IPS-20b (cell line): ENCODE results near the gene HOXB5.

Source experiments
- H3K27ac ChIP-seq: one replicate; pipeline ENCODE4 v1.5.1; 2013; ENCODE audit warnings: low read length
- H3K27me3 ChIP-seq: 2 replicates; pipeline ENCODE4 v1.6.1; 2013; ENCODE audit warnings: mild to moderate bottlenecking, low read length, inconsistent platforms; ENCODE audit not compliant: insufficient read depth
- H3K36me3 ChIP-seq: 2 replicates; pipeline ENCODE4 v1.6.1; 2013; ENCODE audit warnings: low read depth, mild to moderate bottlenecking, inconsistent platforms, low read length, moderate library complexity; ENCODE audit not compliant: insufficient read depth
- H3K4me1 ChIP-seq: 2 replicates; pipeline ENCODE4 v1.6.1; 2013; ENCODE audit warnings: mild to moderate bottlenecking, control low read depth, inconsistent platforms, low read length, moderate library complexity; ENCODE audit not compliant: insufficient read depth
- H3K4me3 ChIP-seq: 2 replicates; pipeline ENCODE4 v1.5.1; 2013; ENCODE audit warnings: mild to moderate bottlenecking, low read length, inconsistent platforms
- H3K9ac ChIP-seq: 2 replicates; pipeline ENCODE4 v1.6.1; 2013; ENCODE audit warnings: low read depth, mild to moderate bottlenecking, inconsistent platforms, low read length, moderate library complexity
- H3K9me3 ChIP-seq: 2 replicates; pipeline ENCODE4 v1.6.1; 2013; ENCODE audit warnings: mild to moderate bottlenecking, low read depth, low read length, inconsistent platforms; ENCODE audit not compliant: insufficient read depth

The HOXB5 gene

GRCh38 chr17:48548523-48549280 lies 44.9 kb downstream of the HOXB5 start:
- Histone ChIP-seq H3K27me3 (peaks cover 100% of the 10 kb centered on the region), H3K4me1 (peaks cover 18% of the 10 kb centered on the region), H3K27ac (no peak overlapping the region), H3K4me3 (0 out of 2 replicates have a peak overlapping the region, but pooled peaks have one; percentile 11), H3K9ac (no peak overlapping the region), H3K9me3 (peaks cover 5% of the 10 kb centered on the region; the same call in 1 of the 2 replicates), H3K36me3 (no peaks in the 10 kb centered on the region)

- Histone ChIP-seq H3K27me3 (peaks cover 100% of the 10 kb centered on the region), H3K4me3 (no peak overlapping the region; the same call in 1 of the 2 replicates), H3K9me3 (peaks cover 3% of the 10 kb centered on the region; the same call in 1 of the 2 replicates), H3K4me1 (peaks cover 18% of the 10 kb centered on the region), H3K36me3 (no peaks in the 10 kb centered on the region), H3K27ac (no peak overlapping the region), H3K9ac (no peak overlapping the region)
These were observed 45.6 kb downstream of the HOXB5 start for GRCh38 chr17:48547808-48548522.

DNA sequence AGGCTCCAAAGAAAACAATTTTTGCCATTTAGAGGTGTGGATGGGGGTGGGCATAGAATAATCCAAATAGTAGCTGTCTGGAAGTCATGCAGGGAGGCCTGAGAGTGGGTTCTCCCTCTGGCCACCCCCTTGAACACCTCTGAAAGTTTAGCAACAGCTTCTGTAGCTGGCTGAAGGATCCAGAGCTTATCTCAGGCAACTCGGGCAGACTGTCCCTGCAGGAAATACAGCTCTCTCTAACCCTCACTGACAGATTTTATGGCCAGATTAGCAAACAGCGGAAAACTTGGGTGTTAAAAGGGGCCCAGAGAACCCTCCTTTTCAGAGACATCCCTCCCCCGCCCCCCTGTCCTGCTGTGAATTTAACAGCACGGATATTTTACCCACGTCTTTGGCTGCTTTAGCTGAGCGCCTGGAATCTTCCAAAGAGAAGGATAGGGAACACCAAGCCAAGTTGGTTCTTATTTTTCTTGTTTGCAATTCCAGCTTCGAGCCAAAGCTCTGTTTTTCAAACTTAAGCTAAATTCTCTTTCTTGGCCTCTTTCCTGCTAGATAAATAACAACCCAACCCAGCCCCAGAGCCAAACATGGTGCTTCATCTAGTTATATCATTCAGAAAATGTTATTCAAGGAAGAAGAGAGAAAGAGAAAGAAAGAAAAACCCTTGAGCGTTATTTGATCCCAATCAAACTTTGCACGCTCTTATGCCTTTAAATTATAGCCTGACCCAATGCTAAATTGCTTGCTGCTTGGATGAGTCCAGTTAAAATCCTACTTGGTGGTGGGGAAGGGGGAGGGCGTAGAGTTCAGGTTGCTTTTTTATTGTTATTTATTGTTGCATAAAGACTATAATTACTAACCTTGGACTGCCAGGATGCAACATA lies 46.4 kb downstream of the HOXB5 start:
- Histone ChIP-seq H3K27ac (no peak overlapping the region), H3K4me1 (peaks cover 18% of the 10 kb centered on the region), H3K9me3 (peaks cover under 1% of the 10 kb centered on the region; the same call in 1 of the 2 replicates), H3K27me3 (peaks cover 100% of the 10 kb centered on the region), H3K4me3 (no peak overlapping the region; the same call in 1 of the 2 replicates), H3K36me3 (no peaks in the 10 kb centered on the region), H3K9ac (no peak overlapping the region)

- no peak overlapping the region for H3K9ac ChIP-seq
- H3K9me3 ChIP-seq = peaks cover 2% of the 10 kb centered on the region; the same call in 1 of the 2 replicates
- H3K4me3 ChIP-seq = no peak overlapping the region
- peaks cover 100% of the 10 kb centered on the region for H3K27me3 ChIP-seq
- no peak overlapping the region for H3K27ac ChIP-seq
- H3K4me1 ChIP-seq = peaks cover 18% of the 10 kb centered on the region
- H3K36me3 ChIP-seq = no peaks in the 10 kb centered on the region
These were observed 47.2 kb downstream of the HOXB5 start for GRCh38 chr17:48546137-48546923.

DNA sequence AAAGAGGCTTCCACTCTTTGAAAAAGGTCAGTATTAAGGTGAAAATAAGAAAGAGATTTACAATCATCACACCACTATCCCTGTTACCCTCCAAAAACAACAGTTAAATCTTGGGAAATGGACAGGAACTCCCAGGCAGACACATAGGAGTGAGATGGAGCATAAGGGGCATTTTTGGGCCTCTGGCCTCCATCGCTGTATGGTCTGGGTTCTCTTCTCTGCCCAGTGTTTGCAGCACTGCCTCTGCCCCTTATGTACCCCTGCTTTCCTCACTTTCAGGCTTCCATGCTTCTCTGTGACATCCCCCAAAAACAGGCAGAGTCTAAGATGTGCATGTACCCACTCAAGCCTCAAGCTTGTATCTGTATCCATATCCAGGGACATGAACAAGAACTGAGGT lies 48.0 kb downstream of the HOXB5 start:
- Histone ChIP-seq H3K27ac (no peak overlapping the region), H3K9ac (no peak overlapping the region), H3K4me1 (peaks cover 18% of the 10 kb centered on the region), H3K27me3 (peaks cover 100% of the 10 kb centered on the region), H3K4me3 (no peak overlapping the region), H3K9me3 (peaks cover 2% of the 10 kb centered on the region; the same call in 1 of the 2 replicates), H3K36me3 (no peaks in the 10 kb centered on the region)

GRCh38 chr17:48545022-48545375 lies 48.6 kb downstream of the HOXB5 start, which contains the start of gene HOXB2:
Gene HOXB2, minus strand, starts transcription at chr17:48545109. Its CDS starts 198 bp downstream, at chr17:48544911.
- H3K27ac ChIP-seq = no peak within 1 kb of the TSS
- H3K4me1 ChIP-seq = peaks cover 18% of the 10 kb centered on the region
- peaks cover 100% of the 10 kb centered on the region for H3K27me3 ChIP-seq
- peak within 1 kb of the TSS; percentile 20; the same call in 1 of the 2 replicates for H3K4me3 ChIP-seq
- peaks cover 2% of the 10 kb centered on the region; the same call in 1 of the 2 replicates for H3K9me3 ChIP-seq
- no peaks in the 10 kb centered on the region for H3K36me3 ChIP-seq
- H3K9ac ChIP-seq = peak within 1 kb of the TSS; percentile 0; the same call in 1 of the 2 replicates

GRCh38 chr17:48544349-48545021 lies 49.1 kb downstream of the HOXB5 start:
- Histone ChIP-seq H3K4me3 (peak overlapping the region; percentile 20; the same call in 1 of the 2 replicates), H3K9me3 (peaks cover 2% of the 10 kb centered on the region; the same call in 1 of the 2 replicates), H3K4me1 (peaks cover 18% of the 10 kb centered on the region)

GRCh38 chr17:48543854-48544348 lies 49.7 kb downstream of the HOXB5 start:
- Histone ChIP-seq H3K4me1 (peaks cover 14% of the 10 kb centered on the region), H3K36me3 (no peaks in the 10 kb centered on the region), H3K9me3 (peaks cover 2% of the 10 kb centered on the region; the same call in 1 of the 2 replicates), H3K4me3 (peak overlapping the region; percentile 14), H3K27ac (no peak overlapping the region), H3K9ac (peak overlapping the region; percentile 0; the same call in 1 of the 2 replicates), H3K27me3 (peaks cover 100% of the 10 kb centered on the region)

More at GRCh38 chr17:48544349-48545021, 49.1 kb downstream of the HOXB5 start:
- 0 out of 2 replicates have a peak overlapping the region, but pooled peaks have one; percentile 0 for H3K9ac ChIP-seq
- no peak overlapping the region for H3K27ac ChIP-seq
- H3K36me3 ChIP-seq = no peaks in the 10 kb centered on the region
- peaks cover 100% of the 10 kb centered on the region for H3K27me3 ChIP-seq

DNA sequence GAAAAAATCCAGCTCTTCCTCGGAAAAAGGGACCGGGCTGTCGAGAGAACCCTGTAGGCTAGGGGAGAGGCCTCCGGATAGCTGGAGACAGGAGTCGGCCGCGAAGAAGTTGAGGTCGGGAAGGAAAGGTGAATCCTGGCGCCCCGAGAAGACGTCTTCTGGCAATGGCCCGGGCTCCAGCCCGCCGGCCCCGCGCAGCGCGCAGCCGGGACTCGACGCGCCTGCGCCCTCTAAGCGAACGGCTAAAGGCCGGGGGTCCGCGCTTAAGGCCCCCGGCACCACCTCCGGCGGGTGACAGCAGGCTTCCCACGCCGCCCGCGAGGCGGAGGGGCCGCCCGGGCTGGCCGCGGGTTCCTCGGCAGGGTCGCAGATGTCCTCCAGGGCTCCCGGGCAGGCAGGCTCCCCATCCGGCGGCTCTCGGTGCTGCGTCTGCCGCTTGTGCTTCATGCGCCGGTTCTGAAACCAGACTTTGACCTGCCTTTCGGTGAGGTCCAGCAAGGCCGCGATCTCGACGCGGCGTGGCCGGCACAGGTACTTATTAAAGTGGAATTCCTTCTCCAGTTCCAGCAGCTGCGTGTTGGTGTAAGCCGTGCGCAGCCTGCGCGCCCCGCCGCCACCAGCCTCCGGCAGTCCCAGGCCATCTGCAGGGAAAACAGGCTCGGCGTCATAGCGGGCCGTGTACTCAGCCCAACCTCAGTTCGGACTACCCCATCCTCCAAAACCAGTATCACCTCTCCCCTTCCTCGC lies 50.3 kb downstream of the HOXB5 start:
- peaks cover 100% of the 10 kb centered on the region for H3K27me3 ChIP-seq
- H3K4me1 ChIP-seq = peaks cover 9% of the 10 kb centered on the region
- H3K36me3 ChIP-seq = no peaks in the 10 kb centered on the region
- peaks cover 2% of the 10 kb centered on the region; the same call in 1 of the 2 replicates for H3K9me3 ChIP-seq
- H3K9ac ChIP-seq = no peak overlapping the region
- H3K27ac ChIP-seq = no peak overlapping the region
- peak overlapping the region; percentile 51 for H3K4me3 ChIP-seq
